ENCODE results near the gene AKR1C8. TPM values are rescaled to one million over a fixed set of nuclear protein-coding genes. Genes with fewer than 3 reads are reported as not detected.

Gene AKR1C8
- total and polyA plus RNA-seq, 2 of the 13 experiments (the other 11 are each of a cell fraction or from before 2014, with no cell fraction given), result 0.12 TPM; not detected in 1

DNA sequence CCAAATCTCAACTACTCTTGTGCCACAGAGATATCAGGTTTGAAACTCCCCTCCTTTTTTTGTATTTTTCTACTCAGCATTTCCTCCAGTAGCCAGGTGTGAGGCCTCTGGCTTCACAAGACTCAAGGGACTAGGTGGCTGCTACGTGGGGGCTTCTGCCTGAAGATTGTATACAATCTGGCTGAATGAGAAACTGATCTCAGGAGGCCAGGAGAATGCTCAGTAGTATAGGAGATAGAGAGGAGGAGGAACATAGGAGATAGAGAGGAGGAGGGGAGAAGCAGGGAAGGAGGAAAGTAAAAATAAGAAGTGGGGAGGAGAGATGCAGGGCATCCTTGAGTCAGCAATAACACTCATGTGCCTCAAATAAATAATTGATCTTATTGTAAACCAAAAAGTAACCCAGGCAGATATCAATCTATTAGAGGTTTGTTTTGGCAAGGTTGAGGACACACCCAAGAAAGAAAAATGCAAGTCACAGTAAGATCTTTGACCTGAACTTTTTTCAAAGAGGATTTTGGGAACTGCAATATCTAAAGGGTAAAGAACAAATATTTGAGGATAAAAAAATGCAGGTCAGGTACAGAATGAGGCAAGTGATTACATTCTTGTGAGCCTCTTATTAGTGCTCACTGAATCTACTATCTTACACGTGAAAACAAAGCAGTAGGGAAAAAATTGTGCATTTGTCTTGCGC, 36.8 kb downstream of the AKR1C8 start (continued):
- TF ChIP-seq NKX3-1 (CRISPR knock-in tag; IDR thresholded peaks at IDR 0.05) (no peak), ZNF230 (CRISPR knock-in tag; IDR thresholded peaks at IDR 0.05) (no peak), ZNF432 (CRISPR knock-in tag; IDR thresholded peaks at IDR 0.05; ENCODE audit: borderline replicate concordance) (no peak), ZNF660 (CRISPR knock-in tag; IDR thresholded peaks at IDR 0.05; ENCODE audit: borderline replicate concordance, low read depth) (no peak), ZNF652 (CRISPR knock-in tag; IDR thresholded peaks at IDR 0.05; ENCODE audit: borderline replicate concordance, low read depth) (no peak), NR1H2 (CRISPR knock-in tag; IDR thresholded peaks at IDR 0.05; ENCODE audit: borderline replicate concordance, low read depth) (no peak), ZNF451 (CRISPR knock-in tag; IDR thresholded peaks at IDR 0.05) (no peak), ZFP90 (CRISPR knock-in tag; IDR thresholded peaks at IDR 0.05; ENCODE audit: borderline replicate concordance) (no peak), ZNF703 (CRISPR knock-in tag; IDR thresholded peaks at IDR 0.05; ENCODE audit: borderline replicate concordance) (no peak), ADNP (CRISPR knock-in tag; IDR thresholded peaks at IDR 0.05) (no peak), ZNF143 (CRISPR knock-in tag; IDR thresholded peaks at IDR 0.05) (no peak), TOPORS (CRISPR knock-in tag; IDR thresholded peaks at IDR 0.05) (no peak), SIN3B (IDR thresholded peaks at IDR 0.05; ENCODE audit: low read length) (no peak), NRL (CRISPR knock-in tag; IDR thresholded peaks at IDR 0.05; ENCODE audit: borderline replicate concordance) (no peak), ZNF563 (CRISPR knock-in tag; IDR thresholded peaks at IDR 0.05) (no peak), ZNF598 (CRISPR knock-in tag; IDR thresholded peaks at IDR 0.05; ENCODE audit: borderline replicate concordance) (no peak), MED8 (CRISPR knock-in tag; IDR thresholded peaks at IDR 0.05; ENCODE audit: insufficient replicate concordance) (no peak), ZNF251 (CRISPR knock-in tag; IDR thresholded peaks at IDR 0.05) (no peak), MTF1 (CRISPR knock-in tag; IDR thresholded peaks at IDR 0.05) (no peak), ZFP36L2 (CRISPR knock-in tag; IDR thresholded peaks at IDR 0.05) (no peak), NCOA5 (CRISPR knock-in tag; IDR thresholded peaks at IDR 0.05) (no peak), IKZF4 (CRISPR knock-in tag; IDR thresholded peaks at IDR 0.05; ENCODE audit: borderline replicate concordance, low read depth, not compliant biosample characterization) (no peak)
- TF ChIP-seq, protein P1, sequence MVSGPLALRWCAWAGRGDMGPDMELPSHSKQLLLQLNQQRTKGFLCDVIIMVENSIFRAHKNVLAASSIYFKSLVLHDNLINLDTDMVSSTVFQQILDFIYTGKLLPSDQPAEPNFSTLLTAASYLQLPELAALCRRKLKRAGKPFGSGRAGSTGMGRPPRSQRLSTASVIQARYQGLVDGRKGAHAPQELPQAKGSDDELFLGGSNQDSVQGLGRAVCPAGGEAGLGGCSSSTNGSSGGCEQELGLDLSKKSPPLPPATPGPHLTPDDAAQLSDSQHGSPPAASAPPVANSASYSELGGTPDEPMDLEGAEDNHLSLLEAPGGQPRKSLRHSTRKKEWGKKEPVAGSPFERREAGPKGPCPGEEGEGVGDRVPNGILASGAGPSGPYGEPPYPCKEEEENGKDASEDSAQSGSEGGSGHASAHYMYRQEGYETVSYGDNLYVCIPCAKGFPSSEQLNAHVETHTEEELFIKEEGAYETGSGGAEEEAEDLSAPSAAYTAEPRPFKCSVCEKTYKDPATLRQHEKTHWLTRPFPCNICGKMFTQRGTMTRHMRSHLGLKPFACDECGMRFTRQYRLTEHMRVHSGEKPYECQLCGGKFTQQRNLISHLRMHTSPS (CRISPR knock-in tag; IDR thresholded peaks at IDR 0.05; ENCODE audit: low read depth), result no peak
- TF ChIP-seq, protein P2, sequence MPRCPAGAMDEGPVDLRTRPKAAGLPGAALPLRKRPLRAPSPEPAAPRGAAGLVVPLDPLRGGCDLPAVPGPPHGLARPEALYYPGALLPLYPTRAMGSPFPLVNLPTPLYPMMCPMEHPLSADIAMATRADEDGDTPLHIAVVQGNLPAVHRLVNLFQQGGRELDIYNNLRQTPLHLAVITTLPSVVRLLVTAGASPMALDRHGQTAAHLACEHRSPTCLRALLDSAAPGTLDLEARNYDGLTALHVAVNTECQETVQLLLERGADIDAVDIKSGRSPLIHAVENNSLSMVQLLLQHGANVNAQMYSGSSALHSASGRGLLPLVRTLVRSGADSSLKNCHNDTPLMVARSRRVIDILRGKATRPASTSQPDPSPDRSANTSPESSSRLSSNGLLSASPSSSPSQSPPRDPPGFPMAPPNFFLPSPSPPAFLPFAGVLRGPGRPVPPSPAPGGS (CRISPR knock-in tag; IDR thresholded peaks at IDR 0.05), result no peak
- TF ChIP-seq, protein P3, sequence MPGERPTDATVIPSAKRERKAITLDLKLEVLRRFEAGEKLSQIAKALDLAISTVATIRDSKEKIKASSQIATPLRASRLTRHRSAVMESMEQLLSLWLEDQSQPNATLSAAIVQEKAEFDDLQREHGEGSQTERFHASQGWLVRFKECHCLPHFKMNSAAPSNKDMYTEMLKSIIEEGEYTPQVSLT (CRISPR knock-in tag; IDR thresholded peaks at IDR 0.05; ENCODE audit: borderline replicate concordance, low read depth), result no peak
- TF ChIP-seq, protein P4, sequence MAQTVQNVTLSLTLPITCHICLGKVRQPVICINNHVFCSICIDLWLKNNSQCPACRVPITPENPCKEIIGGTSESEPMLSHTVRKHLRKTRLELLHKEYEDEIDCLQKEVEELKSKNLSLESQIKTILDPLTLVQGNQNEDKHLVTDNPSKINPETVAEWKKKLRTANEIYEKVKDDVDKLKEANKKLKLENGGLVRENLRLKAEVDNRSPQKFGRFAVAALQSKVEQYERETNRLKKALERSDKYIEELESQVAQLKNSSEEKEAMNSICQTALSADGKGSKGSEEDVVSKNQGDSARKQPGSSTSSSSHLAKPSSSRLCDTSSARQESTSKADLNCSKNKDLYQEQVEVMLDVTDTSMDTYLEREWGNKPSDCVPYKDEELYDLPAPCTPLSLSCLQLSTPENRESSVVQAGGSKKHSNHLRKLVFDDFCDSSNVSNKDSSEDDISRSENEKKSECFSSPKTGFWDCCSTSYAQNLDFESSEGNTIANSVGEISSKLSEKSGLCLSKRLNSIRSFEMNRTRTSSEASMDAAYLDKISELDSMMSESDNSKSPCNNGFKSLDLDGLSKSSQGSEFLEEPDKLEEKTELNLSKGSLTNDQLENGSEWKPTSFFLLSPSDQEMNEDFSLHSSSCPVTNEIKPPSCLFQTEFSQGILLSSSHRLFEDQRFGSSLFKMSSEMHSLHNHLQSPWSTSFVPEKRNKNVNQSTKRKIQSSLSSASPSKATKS (CRISPR knock-in tag; IDR thresholded peaks at IDR 0.05), result 0 out of 2 replicates have a peak, but pooled peaks have one; percentile 23

All from HepG2 (cell line).